Ectodermal cell (in vitro differentiated cells): ENCODE results near the gene PSME2.

Source experiments
- H3K27ac ChIP-seq: 2 replicates; pipeline ENCODE4 v1.7.0; 2013; ENCODE audit warnings: mild to moderate bottlenecking, low read depth, low read length; ENCODE audit not compliant: insufficient read depth, poor library complexity, severe bottlenecking
- H3K27me3 ChIP-seq: 2 replicates; pipeline ENCODE4 v1.7.0; 2013; ENCODE audit warnings: mild to moderate bottlenecking, low read length; ENCODE audit not compliant: insufficient read depth, control insufficient read depth, poor library complexity, severe bottlenecking
- H3K36me3 ChIP-seq: one replicate; pipeline ENCODE4 v1.7.0; 2013; ENCODE audit warnings: low read length; ENCODE audit not compliant: control insufficient read depth, insufficient read depth
- H3K4me1 ChIP-seq: one replicate; pipeline ENCODE4 v1.7.0; 2013; ENCODE audit warnings: low read length; ENCODE audit not compliant: control insufficient read depth, insufficient read depth
- H3K4me3 ChIP-seq: 2 replicates; pipeline ENCODE4 v1.7.0; 2013; ENCODE audit warnings: low read depth, low read length, control low read depth; ENCODE audit not compliant: insufficient read depth
- H3K9me3 ChIP-seq: 2 replicates; pipeline ENCODE4 v1.7.0; 2013; ENCODE audit warnings: mild to moderate bottlenecking, low read length, moderate library complexity; ENCODE audit not compliant: control insufficient read depth
- WGBS, 2 experiments: methylation state at CpG; one replicate each; pipeline ENCODE4 v1.1.7; 2013; ENCODE audit warnings: missing lambda C conversion rate in 2 of 2; 5-methylcytosine and 5-hydroxymethylcytosine counted together

Gene PSME2

GRCh38 chr14:24150993-24151392, 4.6 kb upstream of the PSME2 start:
- 91 to 95% methylated on average over 9 of the region's 9 CpGs for WGBS, 2 experiments
- no peaks in the 10 kb centered on the region for H3K9me3 ChIP-seq
- no peaks in the 10 kb centered on the region for H3K27me3 ChIP-seq
- H3K27ac ChIP-seq, result no peak overlapping the region
- peaks cover 33% of the 10 kb centered on the region for H3K36me3 ChIP-seq
- peaks cover 4% of the 10 kb centered on the region for H3K4me1 ChIP-seq
- no peak overlapping the region for H3K4me3 ChIP-seq

DNA sequence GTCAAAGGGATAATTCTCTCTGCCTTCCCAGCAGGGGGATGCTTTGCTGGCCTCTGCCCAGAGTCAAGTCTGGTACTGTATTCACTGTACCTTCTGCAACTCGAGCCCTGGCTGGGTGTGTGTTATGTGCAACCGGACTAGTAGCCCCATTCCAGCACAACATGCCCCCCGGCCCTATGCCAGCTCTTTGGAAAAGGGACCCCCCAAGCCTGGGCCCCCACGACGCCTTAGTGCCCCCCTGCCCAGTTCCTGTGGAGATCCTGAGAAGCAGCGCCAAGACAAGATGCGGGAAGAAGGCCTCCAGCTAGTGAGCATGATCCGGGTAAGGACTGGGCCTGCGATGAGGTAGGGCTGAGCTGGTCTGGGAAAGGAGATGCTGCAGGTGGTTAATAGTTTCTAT, 4.2 kb upstream of the PSME2 start:
- Histone ChIP-seq H3K36me3 (peaks cover 29% of the 10 kb centered on the region), H3K4me1 (peaks cover 4% of the 10 kb centered on the region)
- WGBS, 2 experiments, result 96 to 97% methylated on average over 9 of the region's 9 CpGs

DNA sequence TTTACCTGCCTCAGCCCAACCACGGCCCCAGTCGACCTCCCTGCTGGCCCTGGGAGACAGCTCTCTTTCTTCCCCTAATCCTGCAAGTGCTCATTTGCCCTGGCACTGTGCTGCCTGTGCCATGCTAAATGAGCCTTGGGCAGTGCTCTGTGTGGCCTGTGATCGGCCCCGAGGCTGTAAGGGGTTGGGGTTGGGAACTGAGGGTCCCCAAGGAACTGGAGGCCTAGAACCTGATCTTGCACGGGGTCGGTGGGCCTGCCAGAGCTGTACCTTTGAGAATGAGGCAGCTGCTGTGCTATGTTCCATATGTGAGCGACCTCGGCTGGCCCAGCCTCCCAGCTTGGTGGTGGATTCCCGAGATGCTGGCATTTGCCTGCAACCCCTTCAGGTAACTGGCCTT, 3.7 kb upstream of the PSME2 start:
- no peaks in the 10 kb centered on the region for H3K9me3 ChIP-seq
- H3K27ac ChIP-seq, result no peak overlapping the region
- H3K36me3 ChIP-seq, result peaks cover 24% of the 10 kb centered on the region
- 94 to 96% methylated on average over 9 of the region's 9 CpGs for WGBS, 2 experiments
- no peak overlapping the region for H3K4me3 ChIP-seq
- H3K4me1 ChIP-seq, result peaks cover 4% of the 10 kb centered on the region
- no peaks in the 10 kb centered on the region for H3K27me3 ChIP-seq

More for the DNA sequence above, 4.2 kb upstream of the PSME2 start:
- Histone ChIP-seq H3K4me3 (no peak overlapping the region), H3K9me3 (no peaks in the 10 kb centered on the region), H3K27me3 (no peaks in the 10 kb centered on the region), H3K27ac (no peak overlapping the region)

- peaks cover 4% of the 10 kb centered on the region for H3K4me1 ChIP-seq
- no peak overlapping the region for H3K4me3 ChIP-seq
- 85 to 98% methylated on average over 3 of the region's 3 CpGs for WGBS, 2 experiments
- H3K36me3 ChIP-seq, result peaks cover 20% of the 10 kb centered on the region
- H3K9me3 ChIP-seq, result no peaks in the 10 kb centered on the region
- H3K27me3 ChIP-seq, result no peaks in the 10 kb centered on the region
- H3K27ac ChIP-seq, result no peak overlapping the region
Measured at GRCh38 chr14:24149302-24149969, 3.0 kb upstream of the PSME2 start.

GRCh38 chr14:24147761-24148428, 1.5 kb upstream of the PSME2 start:
- 10 to 11% methylated on average over 29 of the region's 29 CpGs for WGBS, 2 experiments
- Histone ChIP-seq H3K27ac (no peak overlapping the region), H3K4me3 (peak overlapping the region; percentile 92), H3K36me3 (peaks cover 26% of the 10 kb centered on the region), H3K4me1 (peaks cover 4% of the 10 kb centered on the region), H3K27me3 (no peaks in the 10 kb centered on the region), H3K9me3 (no peaks in the 10 kb centered on the region)

- H3K27me3 ChIP-seq, result no peaks in the 10 kb centered on the region
- peaks cover 4% of the 10 kb centered on the region for H3K4me1 ChIP-seq
- H3K36me3 ChIP-seq, result peaks cover 26% of the 10 kb centered on the region
- 0 to 1% methylated on average over 57 of the region's 57 CpGs for WGBS, 2 experiments
- peak within 1 kb of the TSS; percentile 90 for H3K27ac ChIP-seq
- no peaks in the 10 kb centered on the region for H3K9me3 ChIP-seq
- H3K4me3 ChIP-seq, result peak within 1 kb of the TSS; percentile 92
Measured at GRCh38 chr14:24146978-24147760, 759 bp upstream of the PSME2 start, which contains the start of gene RNF31. Gene RNF31 (plus strand): TSS chr14:24147498. CDS start chr14:24147699, 201 bp downstream.

DNA sequence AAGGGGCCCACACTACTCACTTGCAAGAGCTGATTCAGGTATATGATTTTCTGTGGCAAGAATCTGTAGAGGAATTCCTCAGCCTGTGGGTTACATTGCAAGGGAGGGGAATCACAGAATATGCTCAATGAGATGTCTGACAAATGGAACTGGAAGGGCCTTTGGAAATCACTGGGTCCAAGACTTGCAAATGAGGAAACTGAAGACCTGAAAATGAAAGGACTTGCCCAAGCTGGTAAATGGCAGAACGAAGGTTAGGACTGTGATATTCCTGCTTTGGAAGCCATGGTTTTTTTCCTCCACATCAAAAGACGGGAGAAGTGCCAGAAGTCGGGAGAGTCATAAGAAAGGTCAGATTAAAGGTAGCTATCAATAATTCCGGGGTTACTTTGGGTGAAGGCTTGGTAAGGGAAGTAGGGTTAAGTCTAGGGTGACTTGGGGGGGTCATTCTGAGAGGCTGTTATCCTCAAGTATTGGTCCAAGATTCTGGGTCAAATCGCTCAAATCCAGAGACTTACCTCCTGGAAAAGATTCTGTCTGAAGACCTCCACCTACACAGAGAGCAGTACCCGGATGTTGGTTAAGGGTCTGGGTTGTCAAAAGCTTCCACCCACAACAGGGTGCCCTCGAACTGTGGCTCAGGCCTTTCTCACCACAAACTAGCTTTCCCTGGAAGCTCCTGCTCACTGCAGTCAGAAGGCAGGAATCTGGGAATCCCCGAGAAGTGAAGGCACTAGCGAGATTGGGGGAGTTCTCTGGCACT, 539 bp downstream of the PSME2 start:
- Histone ChIP-seq H3K9me3 (no peaks in the 10 kb centered on the region), H3K4me3 (peak overlapping the region; percentile 92), H3K36me3 (peaks cover 14% of the 10 kb centered on the region), H3K27ac (no peak overlapping the region), H3K27me3 (no peaks in the 10 kb centered on the region), H3K4me1 (peaks cover 4% of the 10 kb centered on the region)
- 41 to 45% methylated on average over 9 of the region's 9 CpGs for WGBS, 2 experiments

DNA sequence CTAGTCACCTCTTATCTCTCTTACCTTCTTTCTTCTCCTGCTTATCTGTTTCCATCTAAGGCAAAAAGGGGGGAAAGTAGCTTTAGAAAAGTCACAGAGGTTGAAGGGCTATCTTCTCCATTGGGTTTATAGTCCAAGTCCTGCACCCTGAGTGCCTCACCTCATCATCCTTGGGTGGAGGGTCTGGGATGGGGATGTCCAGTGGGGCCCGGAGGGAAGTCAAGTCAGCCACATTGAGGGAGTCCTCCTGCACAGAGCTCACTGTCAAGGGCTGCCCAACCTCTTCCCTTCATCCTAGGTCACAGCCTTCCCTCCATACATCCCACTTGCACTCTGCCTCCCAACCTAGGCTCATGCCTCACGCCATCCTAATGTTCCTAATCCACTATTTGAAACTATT, 1.2 kb downstream of the PSME2 start:
- H3K4me1 ChIP-seq, result peaks cover 4% of the 10 kb centered on the region
- no peaks in the 10 kb centered on the region for H3K9me3 ChIP-seq
- no peak overlapping the region for H3K27ac ChIP-seq
- H3K27me3 ChIP-seq, result no peaks in the 10 kb centered on the region
- WGBS, 2 experiments, result 91 to 100% methylated on average over 1 to 2 of the region's 2 CpGs
- H3K4me3 ChIP-seq, result no peak overlapping the region
- peaks cover 12% of the 10 kb centered on the region for H3K36me3 ChIP-seq

DNA sequence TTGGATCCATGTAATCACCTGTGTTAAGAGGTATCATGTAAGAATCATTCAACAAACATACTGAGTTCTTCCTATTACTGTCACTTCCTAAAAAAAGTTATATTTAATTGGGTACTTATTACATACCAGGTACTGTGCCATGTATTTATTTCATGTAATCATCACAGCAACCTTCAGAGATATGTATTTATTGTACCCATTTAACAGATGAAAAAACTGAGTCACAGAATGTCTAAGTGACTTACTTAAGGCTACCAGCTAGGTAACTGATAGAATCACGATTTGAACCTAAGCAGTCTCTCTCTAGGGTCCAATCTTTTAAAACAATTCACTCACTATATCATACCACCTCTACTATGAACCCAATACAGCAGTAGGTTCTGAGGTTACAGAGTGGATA, 2.0 kb downstream of the PSME2 start:
- peaks cover 6% of the 10 kb centered on the region for H3K4me1 ChIP-seq
- no peak overlapping the region for H3K4me3 ChIP-seq
- H3K9me3 ChIP-seq, result no peaks in the 10 kb centered on the region
- WGBS, 2 experiments, result 89 to 97% methylated on average over 1 of the region's 1 CpG
- H3K27ac ChIP-seq, result no peak overlapping the region
- peaks cover 10% of the 10 kb centered on the region for H3K36me3 ChIP-seq
- H3K27me3 ChIP-seq, result no peaks in the 10 kb centered on the region
